HG03066 (cell line): ENCODE results near the gene ZNF398.
"Not testable (repeated sequence)": the region's sequence is repeated elsewhere in the genome, so short reads cannot be mapped to it uniquely, and the experiment has no call there.

Experiments used
- ATAC-seq: cut with Tn5 transposase; IDR thresholded peaks from one replicate; pipeline ENCODE4 v1.9.1; 2021; ENCODE audit warnings: low read depth; ENCODE audit not compliant: unreplicated experiment

ZNF398 gene, protein sequence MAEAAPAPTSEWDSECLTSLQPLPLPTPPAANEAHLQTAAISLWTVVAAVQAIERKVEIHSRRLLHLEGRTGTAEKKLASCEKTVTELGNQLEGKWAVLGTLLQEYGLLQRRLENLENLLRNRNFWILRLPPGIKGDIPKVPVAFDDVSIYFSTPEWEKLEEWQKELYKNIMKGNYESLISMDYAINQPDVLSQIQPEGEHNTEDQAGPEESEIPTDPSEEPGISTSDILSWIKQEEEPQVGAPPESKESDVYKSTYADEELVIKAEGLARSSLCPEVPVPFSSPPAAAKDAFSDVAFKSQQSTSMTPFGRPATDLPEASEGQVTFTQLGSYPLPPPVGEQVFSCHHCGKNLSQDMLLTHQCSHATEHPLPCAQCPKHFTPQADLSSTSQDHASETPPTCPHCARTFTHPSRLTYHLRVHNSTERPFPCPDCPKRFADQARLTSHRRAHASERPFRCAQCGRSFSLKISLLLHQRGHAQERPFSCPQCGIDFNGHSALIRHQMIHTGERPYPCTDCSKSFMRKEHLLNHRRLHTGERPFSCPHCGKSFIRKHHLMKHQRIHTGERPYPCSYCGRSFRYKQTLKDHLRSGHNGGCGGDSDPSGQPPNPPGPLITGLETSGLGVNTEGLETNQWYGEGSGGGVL

GRCh38 chr7:149147072-149147751 is at the start of gene ZNF398:
Gene ZNF398 (plus strand): TSS chr7:149147453. CDS start chr7:149147743, 290 bp downstream.
- ATAC-seq, result peak; percentile 66

- ATAC-seq, result no peak
Observed at GRCh38 chr7:149099058-149099457, 48.2 kb upstream of the ZNF398 start.

GRCh38 chr7:149100821-149101220 is 46.4 kb upstream of the ZNF398 start:
- ATAC-seq, result no peak

DNA sequence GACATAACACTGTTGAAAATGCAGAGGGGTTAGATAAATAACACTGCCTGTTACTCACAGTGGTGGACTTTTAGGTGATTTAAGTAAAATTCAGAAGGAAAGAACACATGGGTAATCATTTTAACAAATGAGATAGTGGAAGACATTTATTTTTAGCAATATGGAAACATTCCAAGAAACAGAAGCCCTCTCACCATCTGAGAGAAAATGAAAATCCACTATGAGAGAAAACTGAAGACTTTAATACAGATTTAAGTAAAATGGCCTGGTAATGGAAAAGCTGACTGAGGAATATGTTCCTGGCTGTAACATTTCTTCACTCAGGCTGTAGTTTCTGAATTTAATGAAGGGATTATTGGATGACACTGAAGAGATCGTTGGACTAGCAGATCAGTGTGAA is 44.6 kb upstream of the ZNF398 start:
- no peak for ATAC-seq

- no peak for ATAC-seq
Observed at GRCh38 chr7:149103424-149103823, 43.8 kb upstream of the ZNF398 start.

- ATAC-seq, result no peak
Observed at GRCh38 chr7:149104214-149104613, 43.0 kb upstream of the ZNF398 start.

DNA sequence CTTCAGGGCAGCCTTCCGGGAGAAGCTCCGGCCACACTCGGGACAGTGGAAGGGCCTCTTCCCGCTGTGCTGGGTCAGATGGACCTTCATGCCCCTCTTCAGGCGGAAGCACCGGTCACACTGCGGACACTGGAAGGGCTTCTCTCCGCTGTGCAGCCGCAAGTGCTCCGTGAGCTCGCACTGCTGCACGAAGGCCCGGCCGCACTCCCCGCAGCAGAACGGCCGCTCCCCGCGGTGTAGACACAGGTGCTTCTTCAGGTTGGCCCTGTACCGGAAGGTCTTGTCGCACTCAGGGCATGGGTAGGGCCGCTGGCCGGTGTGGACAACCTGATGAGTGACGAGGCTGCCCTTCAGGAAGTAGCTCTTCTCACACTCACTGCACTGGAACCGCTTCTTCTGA is 42.5 kb upstream of the ZNF398 start:
- no peak for ATAC-seq

- no peak for ATAC-seq
Observed at GRCh38 chr7:149109969-149110368, 37.3 kb upstream of the ZNF398 start.

DNA sequence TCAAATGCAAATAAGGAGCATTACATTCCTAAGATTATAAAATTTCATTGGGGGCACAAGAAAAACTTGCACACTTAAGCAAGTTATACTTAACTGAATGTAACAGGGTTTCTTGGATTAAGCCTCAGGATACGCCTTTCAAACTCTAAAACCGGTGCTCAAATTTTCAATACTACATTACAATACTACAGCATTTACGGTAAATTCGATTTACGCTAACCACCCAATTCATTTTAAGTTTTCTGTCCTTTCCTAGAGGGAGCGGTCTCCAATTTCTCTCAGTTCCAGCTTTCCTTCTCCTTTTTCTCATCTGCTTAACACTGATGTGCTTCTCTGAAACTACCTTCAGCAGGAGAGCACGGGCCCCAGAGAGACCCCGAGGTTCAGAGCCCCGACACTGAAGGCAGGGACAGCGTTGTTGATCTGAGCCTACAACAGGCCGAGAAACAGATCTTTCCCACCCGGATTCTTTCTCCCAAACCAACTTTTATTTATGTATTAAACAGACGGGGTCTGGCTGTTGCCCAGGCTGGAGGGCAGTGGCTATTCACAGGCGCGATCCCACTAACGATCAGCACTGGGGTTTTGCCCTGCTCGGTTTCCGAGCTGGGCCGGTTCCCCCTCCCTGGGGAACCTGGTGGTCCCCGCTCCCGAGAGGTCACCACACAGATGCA is 21.9 kb upstream of the ZNF398 start:
- ATAC-seq, result peak; percentile 1

DNA sequence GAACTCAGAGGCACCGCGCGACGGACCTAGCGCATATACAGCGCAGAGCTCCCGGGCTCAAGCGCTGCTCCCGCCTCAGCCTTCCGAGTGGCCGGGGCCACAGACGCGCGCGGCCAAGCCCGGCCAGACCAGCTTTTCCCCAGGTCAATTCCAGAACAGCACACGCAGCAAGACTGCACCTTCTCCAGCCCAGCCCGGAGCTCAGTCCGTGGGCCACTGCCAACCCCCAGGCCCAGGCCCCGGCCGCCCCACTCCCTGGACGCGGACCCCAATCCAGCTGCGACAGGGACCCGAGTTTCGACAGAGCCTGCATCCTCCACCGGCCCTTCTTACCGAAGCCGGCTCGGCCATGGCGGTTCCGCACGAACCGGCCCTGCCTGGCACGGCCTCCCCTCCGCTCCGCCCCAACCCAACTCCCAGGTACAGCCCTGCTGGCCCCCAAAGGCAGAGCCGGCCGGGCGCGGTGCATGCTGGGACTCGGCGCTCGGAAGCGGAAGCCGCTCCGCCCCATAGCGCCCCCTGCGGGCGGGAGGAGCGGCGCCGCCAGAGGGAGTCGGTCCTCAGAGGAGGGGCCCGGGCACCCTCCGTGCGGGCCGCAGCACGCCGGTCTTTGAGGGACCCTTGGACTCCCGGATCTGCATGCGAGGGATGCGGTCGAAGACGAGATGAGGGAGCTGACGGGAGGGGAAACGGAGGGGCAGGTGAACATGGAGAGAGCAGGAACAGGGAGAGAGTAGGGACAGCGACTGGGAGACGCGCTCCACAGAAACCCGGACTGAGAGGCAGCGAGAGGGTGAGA is 21.2 kb upstream of the ZNF398 start, which contains the start of gene ZNF425:
ZNF425 (minus strand) TSS at position 462 of the 799 bp plus-strand sequence; CDS start at position 351, 111 bp downstream.
- ATAC-seq, result peak; percentile 80

DNA sequence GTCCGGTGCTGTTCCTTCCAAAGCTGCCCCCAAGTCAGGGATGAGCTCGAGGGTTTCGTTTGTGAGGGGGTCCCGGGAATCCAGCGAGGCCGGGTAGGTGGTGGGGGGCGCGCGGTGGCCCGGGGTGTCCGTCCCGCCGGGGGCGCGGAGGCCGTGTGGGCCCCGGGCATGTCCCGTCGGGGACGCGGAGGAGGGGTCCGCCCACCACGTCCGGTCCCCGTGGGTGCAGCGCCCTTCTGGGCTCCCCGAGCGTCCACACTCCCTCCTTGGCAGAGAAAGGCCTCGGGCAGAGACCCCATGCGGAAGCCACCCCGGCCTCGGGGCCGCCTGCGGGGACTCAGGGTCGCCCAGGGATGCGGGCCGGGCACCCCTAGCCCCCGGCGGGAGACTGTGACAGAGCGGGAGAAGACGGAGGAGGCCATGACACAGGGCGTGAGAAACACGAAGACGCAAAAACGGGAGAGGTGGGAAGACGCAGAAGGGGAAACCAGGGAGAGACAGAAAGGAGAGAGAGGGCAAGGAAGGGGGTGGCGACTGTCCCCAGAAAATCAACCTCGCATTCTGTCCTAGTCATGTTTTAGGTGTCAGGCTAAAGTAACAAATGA is 20.5 kb upstream of the ZNF398 start:
- peak; percentile 45 for ATAC-seq

DNA sequence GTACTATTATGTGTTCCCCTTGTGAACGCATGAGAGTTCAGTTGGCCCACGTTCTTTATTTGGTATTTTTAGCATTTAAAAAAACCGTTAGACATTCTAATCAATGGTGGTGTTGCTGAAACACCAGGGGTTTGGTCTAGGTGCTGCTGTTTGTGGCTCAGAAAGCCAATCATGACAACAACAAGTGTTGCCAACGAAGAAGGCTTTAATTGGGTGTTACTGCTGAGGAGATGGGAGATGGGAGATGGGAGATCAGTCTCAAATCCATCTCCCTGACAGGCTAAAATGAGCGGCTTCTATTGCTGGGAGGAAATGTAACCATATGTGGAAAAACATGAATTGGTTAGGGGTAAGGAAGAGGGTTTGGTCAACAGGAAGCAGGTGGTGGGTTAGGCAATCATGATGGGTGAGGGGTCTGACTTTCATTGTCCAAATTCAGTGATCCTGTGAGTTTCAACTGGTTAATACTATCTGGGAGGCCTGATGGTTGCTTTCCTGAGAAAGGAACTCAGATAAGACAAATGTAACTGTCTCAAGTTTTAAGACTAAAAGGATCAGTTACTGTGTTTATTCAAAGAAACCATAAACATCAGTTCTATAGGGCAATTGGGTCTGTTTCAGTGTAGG is 16.6 kb upstream of the ZNF398 start:
- no peak for ATAC-seq

DNA sequence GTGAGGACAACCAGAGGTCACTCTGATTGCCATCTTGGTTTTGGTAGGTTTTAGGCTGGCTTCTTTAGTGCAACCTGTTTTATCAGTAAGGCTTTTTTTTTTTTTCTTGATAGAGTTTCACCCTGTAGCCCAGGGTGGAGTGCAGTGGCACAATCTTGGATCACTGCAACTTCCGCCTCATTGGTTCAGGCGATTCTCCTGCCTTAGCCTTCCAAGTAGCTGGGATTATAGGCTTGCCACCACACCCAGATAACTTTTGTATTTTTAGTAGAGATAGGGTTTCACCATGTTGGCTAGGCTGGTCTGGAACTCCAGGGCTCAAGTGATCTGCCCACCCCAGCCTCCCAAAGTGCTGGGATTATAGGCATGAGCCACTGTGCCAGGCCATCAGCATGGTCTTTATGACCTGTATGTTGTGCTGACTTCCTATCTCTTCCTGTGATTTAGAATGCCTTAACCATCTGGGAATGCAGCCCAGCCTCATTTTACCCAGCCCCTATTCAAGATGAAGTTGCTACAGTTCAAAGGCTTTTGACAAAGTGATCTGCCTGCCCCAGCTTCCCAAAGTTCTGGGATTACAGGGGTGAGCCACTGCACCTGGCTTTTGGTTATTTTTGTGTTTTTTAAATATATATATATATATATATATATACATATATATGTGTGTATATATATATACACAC is 14.1 kb upstream of the ZNF398 start:
- no peak for ATAC-seq

DNA sequence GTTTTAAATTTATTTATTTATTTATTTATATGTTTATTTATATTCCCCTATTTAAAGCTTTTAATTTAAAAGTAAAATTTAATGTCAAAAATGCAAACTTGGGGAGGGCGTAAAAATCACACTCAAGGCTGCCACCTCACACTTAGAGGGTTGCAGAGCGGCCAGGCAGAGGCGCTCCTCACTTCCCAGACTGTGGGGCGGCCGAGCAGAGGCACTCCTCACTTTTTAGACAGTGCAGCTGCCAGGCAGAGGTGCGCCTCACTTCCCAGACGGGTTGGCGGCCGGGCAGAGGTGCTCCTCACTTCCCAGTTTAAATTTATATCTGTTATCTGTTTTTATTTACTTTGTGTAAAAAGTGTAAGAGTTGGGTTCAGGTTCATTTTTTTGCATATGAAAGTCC is 11.1 kb upstream of the ZNF398 start:
- no peak for ATAC-seq

GRCh38 chr7:149140831-149141230 is 6.4 kb upstream of the ZNF398 start:
- no peak for ATAC-seq

- no peak for ATAC-seq
Observed at GRCh38 chr7:149141893-149142292, 5.4 kb upstream of the ZNF398 start.

DNA sequence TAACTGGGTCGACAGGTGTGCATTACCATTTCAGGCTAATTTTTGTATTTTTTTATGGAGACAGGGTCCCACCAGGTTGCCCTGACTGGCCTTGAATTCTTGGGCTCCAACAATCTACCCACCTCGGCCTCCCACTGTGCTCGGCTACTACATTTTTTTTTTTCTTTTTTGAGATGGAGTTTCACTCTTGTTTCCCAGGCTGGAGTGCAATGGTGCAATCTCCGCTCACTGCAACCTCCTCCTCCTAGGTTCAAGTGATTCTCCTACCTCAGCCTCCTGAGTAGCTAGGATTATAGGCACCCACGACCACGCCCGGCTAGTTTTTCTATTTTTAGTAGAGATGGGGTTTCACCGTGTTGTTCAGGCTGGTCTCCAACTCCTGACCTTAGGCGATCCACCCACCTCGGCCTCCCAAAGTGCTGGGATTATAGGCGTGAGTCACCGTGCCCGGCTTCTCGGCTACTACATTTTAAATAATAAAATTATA is 2.8 kb upstream of the ZNF398 start:
- ATAC-seq, result not testable (repeated sequence)

GRCh38 chr7:149145031-149145845 is 2.0 kb upstream of the ZNF398 start:
- ATAC-seq, result no peak
